HL-60/S4 treated with phorbol 12-myristate 13-acetate at 8.2 ng/mL for 4 days and 3 days (cell line): ENCODE results near the gene ANKIB1.

Source experiments
- in situ Hi-C: fragments of 300-500 bp; cut with MboI; formaldehyde crosslinking; loops from 2 replicates; pipeline ENCODE4 v1.15.0; 2022; ENCODE audit warnings: low sequenced_read_pairs

ANKIB1 gene

DNA sequence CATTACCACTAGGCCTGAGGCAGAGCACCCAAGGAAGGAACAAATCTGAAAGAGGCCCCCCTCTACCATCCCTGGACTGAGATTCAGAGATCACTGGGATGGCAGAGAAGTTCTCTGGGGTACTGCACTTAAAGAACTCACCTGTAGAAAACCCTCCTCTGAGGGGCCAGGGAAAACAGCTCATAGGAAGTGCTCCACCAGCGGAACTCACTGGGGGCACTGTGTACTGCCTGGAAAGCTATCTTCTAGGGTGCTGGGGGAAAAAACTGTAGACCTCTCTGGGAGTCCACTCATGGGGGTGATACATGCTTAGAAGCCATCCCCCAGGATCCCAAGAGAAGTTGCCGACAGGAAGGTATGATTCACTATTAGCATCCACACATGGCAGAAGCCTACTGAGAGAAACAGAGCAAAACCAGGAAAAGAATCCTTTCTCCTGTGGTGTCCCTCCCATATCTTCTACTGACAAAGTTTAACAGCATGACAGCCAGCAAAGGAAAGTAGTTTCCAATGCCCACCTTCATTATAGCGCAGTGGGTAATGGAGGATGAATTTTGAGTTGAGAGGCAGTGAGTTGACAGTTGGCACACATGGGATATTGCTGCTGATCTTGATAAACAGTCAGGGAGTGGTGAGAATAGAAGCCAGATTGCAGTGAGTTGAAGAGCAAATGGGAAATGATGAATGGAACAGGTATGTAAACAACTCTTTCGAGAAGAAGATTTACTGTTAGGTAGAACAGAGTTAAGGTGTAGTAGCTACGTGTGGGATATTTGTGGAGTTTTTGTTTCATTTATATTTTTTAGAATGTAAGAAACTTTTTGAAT, 20.9 kb downstream of the ANKIB1 start:
- in situ Hi-C loops, result no loop called here

DNA sequence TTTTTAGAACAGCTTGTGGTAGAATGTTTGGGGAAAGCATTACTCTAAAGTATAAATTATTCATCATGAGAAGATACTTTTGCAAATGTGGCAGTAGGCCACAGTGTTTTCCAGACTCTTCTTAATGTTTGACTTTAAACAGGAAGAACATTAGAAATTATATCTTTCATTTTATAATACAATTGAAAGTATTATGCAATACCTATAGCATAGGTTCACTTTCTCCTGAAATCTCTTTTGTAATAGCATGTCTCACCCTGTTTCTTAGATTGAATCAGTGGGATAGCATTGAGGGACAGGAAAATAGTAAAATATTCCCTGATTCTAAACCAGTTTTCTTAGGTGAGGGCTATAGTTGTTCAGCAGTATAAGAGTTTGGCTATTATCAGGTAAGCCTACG, 23.1 kb downstream of the ANKIB1 start:
- in situ Hi-C loops, result no loop called here

GRCh38 chr7:92275327-92275726, 29.6 kb downstream of the ANKIB1 start:
- in situ Hi-C loops, result no loop called here

GRCh38 chr7:92276460-92276864, 30.7 kb downstream of the ANKIB1 start:
- in situ Hi-C loops, result no loop called here

GRCh38 chr7:92279396-92280031, 33.7 kb downstream of the ANKIB1 start:
- in situ Hi-C loops, result no loop called here

DNA sequence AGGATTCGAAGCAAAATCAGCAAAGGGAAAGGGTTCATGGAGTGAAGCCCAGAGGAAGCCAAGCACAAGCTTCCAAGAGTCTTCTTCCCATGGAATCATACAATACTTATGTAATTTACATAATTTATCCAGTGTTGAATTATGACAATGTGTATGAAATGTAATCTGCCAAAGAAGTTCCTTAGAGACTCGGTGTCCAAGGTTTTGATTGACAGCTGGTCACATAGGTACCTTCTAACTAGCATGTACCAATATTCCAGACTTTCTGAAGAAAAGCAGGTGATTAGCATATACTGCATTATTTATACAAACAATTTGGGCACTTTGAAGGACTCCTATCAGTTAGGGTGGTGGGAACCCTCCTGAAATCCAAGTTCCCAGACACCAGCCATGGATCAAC, 35.3 kb downstream of the ANKIB1 start:
- in situ Hi-C loops, result no loop called here

GRCh38 chr7:92282221-92282814, 36.5 kb downstream of the ANKIB1 start:
- in situ Hi-C loops, result no loop called here

DNA sequence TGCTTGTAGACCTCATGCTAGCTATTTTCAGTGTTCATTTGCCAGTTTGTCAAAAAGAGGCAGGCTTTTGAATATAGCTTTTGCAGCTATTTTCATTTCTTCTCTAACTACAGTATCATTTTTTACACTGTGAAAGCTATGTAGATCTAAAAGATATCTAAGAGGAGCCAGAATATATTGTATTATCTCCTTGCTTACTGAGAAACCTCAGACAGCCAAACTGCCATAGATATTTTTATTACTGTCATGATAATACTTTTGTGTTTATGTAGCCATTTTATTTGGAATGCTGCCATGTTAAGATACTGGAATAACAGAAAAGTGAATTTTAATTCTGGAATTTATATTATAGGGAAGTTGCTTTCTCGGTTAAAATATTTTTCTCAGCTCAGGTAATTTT, 37.2 kb downstream of the ANKIB1 start:
- in situ Hi-C loops, result no loop called here

- in situ Hi-C loops, result no loop called here
These were observed 43.5 kb downstream of the ANKIB1 start for GRCh38 chr7:92289321-92289720.

DNA sequence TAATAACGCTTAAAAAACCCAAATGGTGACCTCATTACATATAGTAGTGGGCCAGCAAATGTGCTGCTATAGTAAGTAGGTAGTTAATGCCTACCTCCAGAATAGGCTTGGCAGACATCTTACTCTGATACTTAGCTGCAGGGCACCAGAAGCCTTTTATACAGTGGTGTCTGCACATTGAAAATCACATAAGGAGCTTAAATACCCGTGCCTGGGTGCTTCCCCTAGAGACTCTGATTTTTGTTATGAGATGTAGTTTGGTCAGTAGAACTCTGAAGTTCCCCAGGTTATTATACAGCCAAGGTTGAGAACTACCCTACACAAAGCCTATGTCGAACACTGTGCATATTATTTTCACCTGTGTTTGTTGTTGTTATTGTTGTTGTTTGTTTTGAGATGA, 47.2 kb downstream of the ANKIB1 start:
- in situ Hi-C loops, result no loop called here

DNA sequence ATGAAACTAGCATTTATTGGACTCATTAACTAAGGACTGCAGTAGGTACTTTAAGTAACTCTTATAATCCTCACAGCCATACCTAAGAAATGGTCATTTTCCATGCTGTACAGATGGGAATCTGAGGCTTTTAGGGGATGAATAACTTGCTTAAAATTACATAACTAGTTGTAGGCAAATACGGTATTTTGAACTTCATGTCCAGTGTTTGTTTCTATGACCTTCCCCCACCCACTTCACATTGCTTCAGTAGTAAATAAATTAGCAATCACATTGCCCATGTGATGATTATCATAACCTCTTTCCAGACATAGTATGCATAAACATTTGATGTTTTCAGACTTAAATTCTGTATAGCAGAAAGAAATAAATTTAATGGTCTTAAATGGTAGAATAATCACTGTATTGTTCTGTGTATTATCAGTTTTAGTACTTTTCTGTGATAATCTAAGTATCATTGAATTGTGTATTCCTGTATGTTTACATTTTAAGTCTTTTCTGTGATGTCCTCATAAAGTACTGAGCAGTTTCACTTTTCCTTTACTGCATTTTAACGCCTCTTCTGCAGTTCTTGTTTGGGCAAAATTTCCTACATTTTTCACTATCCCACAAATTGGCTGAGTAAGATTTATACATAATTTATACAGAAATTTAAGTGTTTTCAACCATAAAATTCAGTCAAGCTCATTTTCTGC, 48.3 kb downstream of the ANKIB1 start:
- in situ Hi-C loops, result no loop called here

DNA sequence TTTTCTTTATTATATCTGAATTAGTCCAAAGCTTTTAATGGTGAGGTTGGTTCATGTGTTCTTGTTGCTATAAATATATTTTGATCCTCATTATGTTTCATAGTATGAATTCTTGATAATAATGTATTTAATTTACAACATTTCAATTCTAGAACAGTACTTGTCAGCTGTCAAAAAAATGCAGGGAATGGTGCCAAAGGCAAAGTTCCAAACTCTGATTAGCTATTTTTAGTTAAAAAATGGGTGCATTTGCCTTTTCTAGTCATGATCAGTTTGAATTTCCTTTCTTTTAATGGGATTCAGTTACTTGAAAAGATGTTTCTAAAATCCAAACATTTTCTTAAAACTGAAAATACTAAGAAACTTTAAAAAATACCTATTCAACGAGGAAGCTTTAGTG, 49.6 kb downstream of the ANKIB1 start:
- in situ Hi-C loops, result no loop called here

DNA sequence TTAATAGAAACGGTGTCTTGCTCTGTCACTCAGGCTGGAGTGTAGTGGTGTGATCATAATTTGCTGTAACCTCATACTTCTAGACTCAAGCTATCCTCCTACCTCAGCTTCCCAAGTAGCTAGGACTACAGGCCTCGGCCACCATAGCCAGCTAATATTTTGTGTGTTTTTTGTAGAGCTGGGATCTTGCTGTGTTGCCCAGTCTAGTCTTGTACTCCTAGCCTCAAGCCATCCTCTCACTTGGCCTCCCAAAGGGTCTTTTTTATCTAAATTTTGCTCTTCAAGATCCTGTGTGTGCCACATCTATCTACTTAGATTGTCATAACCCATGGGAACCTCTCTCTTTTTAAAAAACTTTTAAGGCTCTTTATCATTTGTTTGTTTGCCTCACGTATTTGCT, 50.5 kb downstream of the ANKIB1 start:
- in situ Hi-C loops, result no loop called here

GRCh38 chr7:92296880-92297445, 51.2 kb downstream of the ANKIB1 start:
- in situ Hi-C loops, result no loop called here

DNA sequence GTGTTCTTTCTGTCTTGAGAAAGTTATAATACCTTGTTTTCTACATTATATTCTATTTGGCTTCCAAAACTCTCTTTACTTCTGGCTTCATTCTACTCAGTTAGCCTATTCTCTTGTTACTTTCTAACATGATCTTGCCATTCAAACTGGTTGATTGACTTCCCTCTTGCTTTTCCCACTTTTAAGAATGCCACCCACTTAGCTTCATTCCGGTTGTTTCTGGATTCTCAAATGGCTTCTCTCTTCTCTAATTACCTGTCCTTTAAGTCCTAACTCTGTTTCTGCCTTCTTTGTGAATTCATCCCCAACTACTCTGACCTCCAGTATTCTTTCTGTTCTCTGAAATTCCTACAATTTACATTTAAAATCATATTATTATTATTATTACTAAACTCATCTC, 52.0 kb downstream of the ANKIB1 start:
- in situ Hi-C loops, result no loop called here

DNA sequence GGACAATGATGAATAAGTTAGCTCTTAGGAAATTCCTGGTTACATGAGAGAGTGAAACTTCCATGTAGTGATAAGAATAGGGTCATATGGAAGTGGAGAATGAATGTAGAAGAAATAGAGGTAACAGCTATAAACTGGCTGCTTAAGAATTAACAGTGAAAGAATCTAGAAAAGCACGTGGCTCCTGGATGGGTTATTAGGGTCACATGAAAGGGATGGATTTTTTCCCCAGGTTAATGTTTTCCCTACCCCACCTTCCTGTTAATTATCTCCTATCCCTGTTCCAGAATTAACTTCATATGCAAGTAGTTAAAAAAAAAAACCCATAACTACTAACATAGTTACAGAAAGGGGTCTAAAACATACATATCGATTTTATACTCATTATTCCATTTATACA, 58.0 kb downstream of the ANKIB1 start:
- in situ Hi-C loops, result no loop called here

DNA sequence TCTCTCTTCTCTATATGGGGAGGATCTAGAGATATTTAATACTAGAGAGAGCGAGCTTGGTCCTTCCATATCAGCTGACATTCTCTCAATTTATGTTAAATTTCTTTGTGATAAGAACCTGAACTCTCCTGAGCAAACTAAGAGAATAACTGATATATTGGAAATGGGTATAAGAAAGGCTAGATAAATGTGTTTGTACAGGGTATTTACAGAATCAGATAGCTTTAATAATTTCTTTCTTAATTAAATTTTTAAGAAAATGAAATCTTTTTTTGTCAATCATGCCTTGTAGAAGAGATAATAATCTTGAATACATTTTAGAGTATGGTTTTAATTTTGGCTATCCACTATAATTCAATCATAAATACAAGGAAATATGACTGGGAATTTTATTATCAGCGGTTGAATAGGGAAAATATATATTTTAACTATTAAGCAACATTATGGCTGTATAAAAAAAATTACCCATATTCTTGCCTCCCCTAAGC, 58.7 kb downstream of the ANKIB1 start:
- in situ Hi-C loops, result no loop called here

DNA sequence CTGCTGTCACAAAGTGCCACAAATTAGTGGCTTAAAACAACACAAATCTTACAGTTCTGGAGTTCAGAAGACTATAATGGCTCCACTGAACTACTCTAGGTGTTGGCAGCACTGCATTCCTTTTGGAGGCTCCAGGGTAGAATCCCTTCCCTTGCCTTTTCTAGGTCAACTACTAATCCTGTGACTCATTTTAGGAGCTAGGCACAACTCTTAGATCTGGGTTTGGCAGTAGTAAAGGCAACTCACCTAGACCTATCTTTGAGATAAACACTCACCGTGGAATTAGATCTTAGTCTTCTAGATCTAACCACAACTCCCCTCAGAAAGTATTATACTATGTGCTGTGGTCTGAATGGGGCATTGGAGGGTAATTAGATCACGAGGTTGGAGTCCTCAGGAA, 60.4 kb downstream of the ANKIB1 start:
- in situ Hi-C loops, result no loop called here

DNA sequence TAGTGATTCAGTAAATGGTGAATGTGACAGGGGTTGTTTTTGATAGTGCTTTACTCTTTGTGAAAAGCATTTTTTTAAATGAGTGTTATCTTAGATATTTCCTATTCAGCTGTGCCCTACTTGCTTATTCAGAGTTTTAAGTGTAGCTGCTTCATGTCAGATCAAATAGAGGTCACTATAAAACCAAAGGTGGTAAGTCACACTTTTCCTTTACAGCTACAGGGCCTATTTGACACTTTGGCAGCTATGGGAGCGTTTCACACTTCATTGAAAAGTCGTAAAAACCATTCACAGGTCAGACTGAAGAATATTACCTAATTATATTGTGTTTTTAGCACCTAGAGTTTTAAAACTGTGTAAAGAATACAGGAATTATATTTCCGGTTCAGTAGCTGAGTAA, 67.3 kb downstream of the ANKIB1 start:
- in situ Hi-C loops, result no loop called here

DNA sequence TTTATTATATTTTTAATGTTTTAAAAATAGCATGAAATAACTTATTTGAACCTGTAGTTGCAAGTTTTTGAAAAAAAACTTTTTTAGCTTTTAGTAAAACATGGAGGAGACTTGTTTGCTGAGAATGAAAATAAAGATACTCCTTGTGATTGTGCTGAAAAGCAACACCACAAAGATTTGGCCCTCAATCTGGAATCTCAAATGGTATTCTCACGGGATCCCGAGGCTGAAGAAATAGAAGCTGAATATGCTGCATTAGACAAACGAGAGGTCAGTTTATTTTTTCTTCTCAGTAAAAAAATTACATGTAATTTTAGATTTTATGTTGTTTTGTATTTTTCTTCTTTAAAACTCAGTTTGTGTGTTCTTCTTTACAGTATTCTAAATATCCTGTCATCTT, 73.5 kb downstream of the ANKIB1 start:
- in situ Hi-C loops, result no loop called here

- in situ Hi-C loops, result no loop called here
These were observed 79.4 kb downstream of the ANKIB1 start for GRCh38 chr7:92325173-92325572.
